Stimulated activated CD8-positive, alpha-beta memory T cell treated with anti-CD3 and anti-CD28 coated beads, Interleukin-4, amount 100 ng/mL, for 24 hours (primary cell): ENCODE results near the gene AGAP2.
"Not testable (repeated sequence)": the region's sequence is repeated elsewhere in the genome, so short reads cannot be mapped to it uniquely, and the experiment has no call there.

Experiments
- DNase-seq: peaks from one replicate; pipeline ENCODE4 v3.0.0-alpha.2; 2020; ENCODE audit warnings: low read depth

AGAP2 gene

GRCh38 chr12:57722716-57723629, 15.6 kb downstream of the AGAP2 start:
- no peak for DNase-seq

- DNase-seq = not testable (repeated sequence)
Observed at GRCh38 chr12:57721846-57722608, 16.5 kb downstream of the AGAP2 start.

GRCh38 chr12:57720606-57721595, 17.6 kb downstream of the AGAP2 start:
- no peak for DNase-seq

GRCh38 chr12:57719777-57720605, 18.6 kb downstream of the AGAP2 start:
- no peak for DNase-seq

- no peak for DNase-seq
Observed at GRCh38 chr12:57718641-57719528, 19.7 kb downstream of the AGAP2 start.

- no peak for DNase-seq
Observed at GRCh38 chr12:57717846-57718640, 20.5 kb downstream of the AGAP2 start.

- DNase-seq = no peak
Observed at GRCh38 chr12:57717131-57717530, 21.4 kb downstream of the AGAP2 start.

GRCh38 chr12:57716305-57716704, 22.2 kb downstream of the AGAP2 start:
- no peak for DNase-seq

- DNase-seq = no peak
Observed at GRCh38 chr12:57715786-57716185, 22.8 kb downstream of the AGAP2 start.

GRCh38 chr12:57715036-57715748, 23.4 kb downstream of the AGAP2 start:
- DNase-seq = not testable (repeated sequence)

GRCh38 chr12:57713209-57713608, 25.3 kb downstream of the AGAP2 start:
- no peak for DNase-seq

GRCh38 chr12:57712701-57713100, 25.8 kb downstream of the AGAP2 start:
- DNase-seq = no peak

- DNase-seq = no peak
Observed at GRCh38 chr12:57708296-57708695, 30.2 kb downstream of the AGAP2 start.

GRCh38 chr12:57707250-57707649, 31.3 kb downstream of the AGAP2 start:
- no peak for DNase-seq

GRCh38 chr12:57700317-57700716, 38.2 kb downstream of the AGAP2 start:
- no peak for DNase-seq

- DNase-seq = no peak
Observed at GRCh38 chr12:57698414-57698813, 40.1 kb downstream of the AGAP2 start.

GRCh38 chr12:57697076-57697475, 41.5 kb downstream of the AGAP2 start:
- no peak for DNase-seq

GRCh38 chr12:57695770-57696432, 42.6 kb downstream of the AGAP2 start:
- DNase-seq = no peak
